NCI-H510A (cell line): ENCODE measurements around the gene SLC6A2.
"Not testable (repeated sequence)": the region's sequence is repeated elsewhere in the genome, so short reads cannot be mapped to it uniquely, and the experiment has no call there.

Source experiments
- DNase-seq: peaks from one replicate; lab custom pipeline; 2025; lab: John Stamatoyannopoulos, UW

SLC6A2 gene

GRCh38 chr16:55711959-55712876 is 56.4 kb downstream of the SLC6A2 start:
- no peak for DNase-seq

- no peak for DNase-seq
Observed at GRCh38 chr16:55713103-55713502, 57.3 kb downstream of the SLC6A2 start.

- no peak for DNase-seq
Observed at GRCh38 chr16:55717326-55717725, 61.5 kb downstream of the SLC6A2 start.

GRCh38 chr16:55725055-55725777 is 69.4 kb downstream of the SLC6A2 start:
- DNase-seq = no peak

GRCh38 chr16:55728797-55729196 is 73.0 kb downstream of the SLC6A2 start:
- no peak for DNase-seq

- DNase-seq = no peak
Observed at GRCh38 chr16:55730115-55730514, 74.3 kb downstream of the SLC6A2 start.

GRCh38 chr16:55732496-55732895 is 76.7 kb downstream of the SLC6A2 start:
- DNase-seq = no peak

GRCh38 chr16:55734665-55735064 is 78.9 kb downstream of the SLC6A2 start:
- no peak for DNase-seq

GRCh38 chr16:55735120-55735781 is 79.5 kb downstream of the SLC6A2 start:
- DNase-seq = no peak

GRCh38 chr16:55736671-55737070 is 80.9 kb downstream of the SLC6A2 start:
- DNase-seq = no peak

GRCh38 chr16:55737318-55737717 is 81.5 kb downstream of the SLC6A2 start:
- DNase-seq = no peak

- no peak for DNase-seq
Observed at GRCh38 chr16:55737966-55738365, 82.2 kb downstream of the SLC6A2 start.

- no peak for DNase-seq
Observed at GRCh38 chr16:55746081-55746480, 90.3 kb downstream of the SLC6A2 start.

GRCh38 chr16:55747785-55748184 is 92.0 kb downstream of the SLC6A2 start:
- no peak for DNase-seq

GRCh38 chr16:55752465-55753144 is 96.8 kb downstream of the SLC6A2 start:
- not testable (repeated sequence) for DNase-seq

- not testable (repeated sequence) for DNase-seq
Observed at GRCh38 chr16:55753145-55753631, 97.4 kb downstream of the SLC6A2 start.
